CD4-positive, CD25-positive, alpha-beta regulatory T cell (primary cell): Measurements from ENCODE around the gene FAM32A. TPM values are rescaled to one million over a fixed set of nuclear protein-coding genes. Genes with fewer than 3 reads are reported as not detected.

Source experiments
- ATAC-seq, 2 donors: fragments of 150-1000 bp; cut with Tn5 transposase; one replicate each; pipeline ENCODE4 v1.10.0; 2021; ENCODE audit warnings: low read depth in 2 of 2, moderate number of reproducible peaks in 2 of 2, moderate library complexity in 1 of 2
- DNase-seq, 3 donors: peaks; one replicate each; pipeline versions ENCODE4 v3.0.0 to v3.0.0-alpha.2; 2012 to 2022; ENCODE audit warnings: mixed read lengths in 1 of 3
- H3K27ac ChIP-seq: one replicate; pipeline ENCODE4 v1.7.0; 2013; ENCODE audit warnings: mild to moderate bottlenecking, low read length; ENCODE audit not compliant: insufficient read depth, poor library complexity, severe bottlenecking
- H3K27me3 ChIP-seq: one replicate; pipeline ENCODE4 v1.7.0; 2013; ENCODE audit warnings: low read length; ENCODE audit not compliant: control insufficient read depth, insufficient read depth
- H3K36me3 ChIP-seq: one replicate; pipeline ENCODE4 v1.7.0; 2013; ENCODE audit warnings: mild to moderate bottlenecking, low read length, moderate library complexity; ENCODE audit not compliant: control insufficient read depth, insufficient read depth
- H3K4me1 ChIP-seq: 2 replicates; pipeline ENCODE4 v1.7.0; 2013; ENCODE audit warnings: mild to moderate bottlenecking, low read length; ENCODE audit not compliant: insufficient read depth, control insufficient read depth, poor library complexity, severe bottlenecking
- H3K4me3 ChIP-seq: one replicate; pipeline ENCODE4 v1.7.0; 2013; ENCODE audit warnings: low read depth, mild to moderate bottlenecking, low read length, moderate library complexity
- H3K9me3 ChIP-seq, 2 experiments: 1 replicate in 1 of 2; 2 replicates in 1 of 2; pipeline ENCODE4 v1.7.0; 2013; ENCODE audit warnings: low read length in 2 of 2, mild to moderate bottlenecking in 1 of 2, moderate library complexity in 1 of 2; ENCODE audit not compliant: control insufficient read depth in 2 of 2
- H3K27ac Mint-ChIP-seq, 3 donors: one replicate each; pipeline ENCODE4 v1.8.0; 2020 to 2022; ENCODE audit warnings: mild to moderate bottlenecking in 3 of 3, mixed read lengths in 3 of 3, moderate library complexity in 2 of 3
- H3K27me3 Mint-ChIP-seq: one replicate; pipeline ENCODE4 v1.8.0; 2022; ENCODE audit warnings: mild to moderate bottlenecking, mixed read lengths
- H3K36me3 Mint-ChIP-seq: one replicate; pipeline ENCODE4 v1.8.0; 2020; ENCODE audit warnings: mixed read lengths
- H3K4me1 Mint-ChIP-seq, 4 donors: one replicate each; pipeline ENCODE4 v1.8.0; 2020 to 2022; ENCODE audit warnings: mixed read lengths in 4 of 4, mild to moderate bottlenecking in 1 of 4
- H3K4me3 Mint-ChIP-seq, 4 donors: one replicate each; pipeline ENCODE4 v1.8.0; 2020 to 2022; ENCODE audit warnings: mild to moderate bottlenecking in 4 of 4, mixed read lengths in 4 of 4, moderate library complexity in 3 of 4
- H3K9me3 Mint-ChIP-seq, 7 donors: one replicate each; pipeline ENCODE4 v1.8.0; 2020 to 2022; ENCODE audit warnings: mixed read lengths in 7 of 7, mild to moderate bottlenecking in 3 of 7, moderate library complexity in 2 of 7
- polyA plus RNA-seq, 4 donors: library from polyadenylated mRNA; unstranded; fragments of 300-500 nt; fragmentation: Illumina TruSeq; gene quantifications; one replicate each; pipeline ENCODE4 v1.2.3, GENCODE V29; 2021
- total RNA-seq: library from RNA; stranded (reverse); gene quantifications from one replicate; pipeline ENCODE4 v1.2.3, GENCODE V29; 2022

Gene FAM32A
- total and polyA plus RNA-seq, 5 donors from 2014 or later, result 49.4 to 168 (median 154) TPM

DNA sequence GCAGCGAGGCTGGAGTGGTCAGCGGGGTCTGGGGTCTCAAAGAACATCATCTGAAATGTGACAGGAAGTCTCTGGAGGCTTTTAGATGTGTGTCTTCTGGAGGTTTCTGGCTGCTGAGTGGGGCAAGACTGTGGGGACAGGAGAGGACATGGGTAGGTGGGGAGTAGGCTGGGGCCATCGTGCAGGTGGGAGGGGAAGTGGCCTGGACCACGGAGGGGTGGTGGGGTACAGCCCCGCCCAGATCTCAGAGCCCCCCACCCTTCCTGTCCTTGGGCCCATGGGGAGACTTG is 18.7 kb downstream of the FAM32A start:
- DNase-seq, result no peak
- Histone ChIP-seq H3K9me3 (no peaks in the 10 kb centered on the region), H3K4me1 (peaks cover 11% of the 10 kb centered on the region), H3K27ac (no peak overlapping the region), H3K27me3 (no peaks in the 10 kb centered on the region), H3K4me3 (no peak overlapping the region), H3K36me3 (peaks cover 47% of the 10 kb centered on the region)
- Mint-ChIP-seq H3K4me1 (peaks cover 5 to 46% (median 29%) of the 10 kb centered on the region in 4 donors), H3K27me3 (no peaks in the 10 kb centered on the region), H3K36me3 (peaks cover 34% of the 10 kb centered on the region), H3K4me3 (no peak overlapping the region), H3K27ac (no peak overlapping the region), H3K9me3 (peaks cover 0 to 2% (median 0%) of the 10 kb centered on the region in 7 donors)
- ATAC-seq, result no peak

DNA sequence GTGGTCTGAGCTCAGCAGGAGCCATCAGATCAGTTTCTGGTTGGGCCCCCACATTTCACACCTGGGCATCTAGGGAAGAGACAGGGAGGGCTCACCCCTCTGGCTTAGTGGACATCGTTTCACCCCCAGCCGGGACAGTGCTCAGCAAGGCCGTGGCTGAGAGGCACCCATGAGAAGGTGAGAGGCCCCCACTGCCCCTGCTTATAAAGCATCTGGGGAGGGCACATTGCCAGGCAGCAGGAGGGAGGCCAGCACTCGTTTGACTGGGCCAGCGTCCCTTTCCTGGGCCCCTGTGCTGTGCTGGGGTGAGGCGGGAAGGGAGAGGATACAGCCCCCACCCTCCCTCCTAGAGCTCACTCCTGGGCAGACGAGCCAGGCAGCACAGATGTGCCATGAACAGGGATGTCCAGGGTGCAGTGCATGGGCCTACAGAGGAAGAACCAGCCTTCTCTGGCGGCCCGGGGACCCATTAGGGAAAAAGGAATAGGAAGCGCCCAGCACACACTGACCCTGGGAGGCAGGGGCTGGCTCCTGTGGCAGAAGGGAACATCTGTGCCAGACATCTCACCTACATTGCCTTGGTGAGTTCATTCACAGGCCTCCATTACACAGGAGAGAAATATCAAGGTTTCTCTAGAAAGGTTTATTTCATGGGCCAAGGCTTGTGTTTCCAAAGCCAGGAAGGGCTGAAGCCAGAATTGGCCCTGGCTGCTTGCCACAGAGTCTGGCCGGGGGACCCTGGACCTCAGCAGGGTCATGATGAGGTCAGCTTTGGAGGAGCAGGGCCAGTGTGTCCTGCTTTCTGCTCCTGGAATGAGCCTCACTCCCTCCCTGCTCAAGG is 20.2 kb downstream of the FAM32A start:
- Mint-ChIP-seq H3K27me3 (no peaks in the 10 kb centered on the region), H3K4me3 (no peak overlapping the region), H3K36me3 (peaks cover 41% of the 10 kb centered on the region), H3K27ac (no peak overlapping the region), H3K9me3 (peaks cover 0 to 2% (median 0%) of the 10 kb centered on the region in 7 donors), H3K4me1 (peaks cover 0 to 42% (median 24%) of the 10 kb centered on the region in 4 donors)
- Histone ChIP-seq H3K27me3 (no peaks in the 10 kb centered on the region), H3K36me3 (peaks cover 61% of the 10 kb centered on the region), H3K9me3 (no peaks in the 10 kb centered on the region), H3K27ac (no peak overlapping the region), H3K4me3 (no peak overlapping the region), H3K4me1 (no peaks in the 10 kb centered on the region)
- DNase-seq (no peak), ATAC-seq (no peak)

DNA sequence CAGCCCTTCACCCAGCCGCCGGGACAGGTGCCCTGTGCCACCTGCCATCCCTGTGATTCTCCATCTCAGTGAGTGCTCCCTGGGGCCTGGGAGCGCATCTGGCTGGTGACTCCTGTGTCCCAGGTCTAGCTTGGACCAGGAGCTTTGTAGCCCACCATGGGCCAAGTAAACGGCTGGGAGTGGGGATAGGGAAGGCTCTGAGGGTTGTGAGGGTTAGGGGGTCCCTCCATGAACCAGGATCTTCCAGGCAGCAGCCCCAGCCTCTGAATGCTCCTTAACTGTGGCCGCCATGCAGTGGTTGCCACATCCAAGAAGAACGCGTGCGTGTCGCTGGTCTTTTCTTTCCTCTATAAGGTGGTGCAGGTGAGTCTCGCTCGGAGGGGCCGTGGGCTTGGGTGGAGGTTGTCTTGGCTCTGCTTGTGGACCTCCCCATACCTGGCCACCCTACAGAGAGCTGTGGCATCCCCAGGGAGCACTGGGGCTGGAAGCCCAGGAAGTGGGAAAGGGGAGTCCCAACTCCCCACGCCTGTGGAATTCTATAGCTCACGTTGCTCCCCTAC is 20.9 kb downstream of the FAM32A start:
- Mint-ChIP-seq H3K4me3 (no peak overlapping the region), H3K4me1 (peaks cover 0 to 40% (median 22%) of the 10 kb centered on the region in 4 donors), H3K36me3 (peaks cover 43% of the 10 kb centered on the region), H3K27me3 (no peaks in the 10 kb centered on the region), H3K9me3 (no peaks in the 10 kb centered on the region), H3K27ac (peak overlapping the region in 2 of 3 donors; percentile 65 to 71)
- DNase-seq, result no peak
- no peaks in the 10 kb centered on the region for H3K4me1 ChIP-seq
- ATAC-seq, result no peak
- H3K27me3 ChIP-seq, result no peaks in the 10 kb centered on the region
- peaks cover 61% of the 10 kb centered on the region for H3K36me3 ChIP-seq
- H3K27ac ChIP-seq, result no peak overlapping the region
- H3K4me3 ChIP-seq, result no peak overlapping the region
- no peaks in the 10 kb centered on the region for H3K9me3 ChIP-seq

DNA sequence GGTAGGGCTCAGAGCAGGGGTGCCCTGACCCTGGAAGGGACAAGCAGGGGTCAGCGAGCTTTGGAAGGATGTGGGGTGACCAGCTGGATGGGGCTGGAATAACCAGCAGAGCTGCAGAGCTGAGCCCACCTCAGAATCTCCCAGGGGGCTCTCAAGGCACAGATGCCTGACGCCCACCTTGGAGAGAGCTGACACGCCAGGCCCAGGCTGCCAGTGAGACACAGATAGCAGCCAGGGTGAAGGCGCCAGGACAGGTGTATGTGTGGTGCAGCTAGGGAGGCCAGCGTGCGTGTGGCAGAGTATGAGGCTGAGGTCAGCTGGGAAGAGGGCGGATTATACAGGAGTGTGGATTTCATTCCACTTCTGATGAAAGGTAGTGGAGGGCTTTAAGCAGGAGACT is 21.4 kb downstream of the FAM32A start:
- Mint-ChIP-seq H3K27me3 (no peaks in the 10 kb centered on the region), H3K4me3 (no peak overlapping the region), H3K36me3 (peaks cover 46% of the 10 kb centered on the region), H3K27ac (peak overlapping the region in 2 of 3 donors; percentile 65 to 71), H3K4me1 (peaks cover 0 to 42% (median 20%) of the 10 kb centered on the region in 4 donors), H3K9me3 (no peaks in the 10 kb centered on the region)
- ATAC-seq (no peak), DNase-seq (no peak)
- Histone ChIP-seq H3K9me3 (no peaks in the 10 kb centered on the region), H3K27ac (no peak overlapping the region), H3K4me3 (no peak overlapping the region), H3K4me1 (no peaks in the 10 kb centered on the region), H3K36me3 (peaks cover 59% of the 10 kb centered on the region), H3K27me3 (no peaks in the 10 kb centered on the region)

DNA sequence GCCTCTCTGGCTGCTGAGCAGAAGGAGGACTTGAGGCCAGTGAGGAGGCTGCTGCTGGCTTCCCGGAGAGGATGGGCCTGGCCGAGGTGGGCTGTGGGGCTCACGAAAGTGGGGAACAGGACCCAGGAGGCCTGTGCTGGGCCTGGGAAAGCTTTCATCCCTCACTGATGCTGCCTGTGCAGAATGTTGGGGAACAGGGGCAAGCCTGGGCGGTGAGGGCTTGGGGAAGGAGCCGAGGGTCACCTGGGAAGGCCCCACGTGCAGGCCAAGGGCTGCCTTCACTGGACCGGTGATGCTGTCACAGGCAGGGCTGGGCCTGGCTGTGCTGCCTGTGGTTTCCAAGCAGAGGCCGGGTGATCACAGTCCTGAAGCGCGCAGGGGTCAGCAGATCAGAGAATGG is 21.9 kb downstream of the FAM32A start:
- Histone ChIP-seq H3K36me3 (peaks cover 55% of the 10 kb centered on the region), H3K9me3 (no peaks in the 10 kb centered on the region), H3K27ac (no peak overlapping the region), H3K27me3 (no peaks in the 10 kb centered on the region), H3K4me1 (peaks cover under 1% of the 10 kb centered on the region), H3K4me3 (no peak overlapping the region)
- no peak for DNase-seq
- no peak for ATAC-seq
- Mint-ChIP-seq H3K36me3 (peaks cover 50% of the 10 kb centered on the region), H3K4me1 (peaks cover 3 to 45% (median 22%) of the 10 kb centered on the region in 4 donors), H3K9me3 (peaks cover 0 to 2% (median 0%) of the 10 kb centered on the region in 7 donors), H3K27ac (peak overlapping the region in 1 of 3 donors; percentile 71), H3K4me3 (no peak overlapping the region), H3K27me3 (no peaks in the 10 kb centered on the region)

DNA sequence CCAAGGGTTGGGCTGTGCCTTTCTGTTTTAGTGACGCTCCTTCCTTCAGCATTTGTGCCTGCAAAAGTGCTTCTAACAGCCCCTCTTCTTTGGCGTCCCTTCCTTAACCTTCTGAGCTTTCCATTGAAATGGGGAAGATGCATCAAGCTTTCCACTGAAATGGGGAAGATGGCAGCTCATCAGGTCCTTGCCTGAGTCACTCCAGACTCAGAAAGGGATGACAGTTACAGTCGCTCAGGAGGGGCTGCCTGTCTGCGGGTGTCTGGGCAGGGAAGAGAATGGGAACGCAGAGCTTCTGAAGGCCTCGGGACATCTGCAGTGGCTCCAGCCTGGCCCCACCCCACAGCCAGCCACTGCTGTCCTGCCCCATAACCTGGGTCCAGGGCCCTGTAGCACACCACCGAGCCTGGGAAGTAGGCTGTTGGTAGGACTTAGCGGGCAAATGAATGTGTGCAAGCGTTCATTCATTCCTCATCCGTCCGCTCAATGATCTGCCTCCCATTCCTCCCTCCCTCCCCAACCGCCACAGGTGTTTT is 22.3 kb downstream of the FAM32A start:
- H3K9me3 Mint-ChIP-seq, result peaks cover 0 to 2% (median 0%) of the 10 kb centered on the region in 7 donors
- peaks cover 8 to 47% (median 24%) of the 10 kb centered on the region in 4 donors for H3K4me1 Mint-ChIP-seq
- no peak overlapping the region for H3K4me3 Mint-ChIP-seq
- DNase-seq, result no peak
- Histone ChIP-seq H3K27ac (no peak overlapping the region), H3K4me1 (peaks cover 4% of the 10 kb centered on the region), H3K4me3 (no peak overlapping the region), H3K27me3 (no peaks in the 10 kb centered on the region), H3K36me3 (peaks cover 50% of the 10 kb centered on the region), H3K9me3 (no peaks in the 10 kb centered on the region)
- H3K27ac Mint-ChIP-seq, result no peak overlapping the region
- ATAC-seq, result no peak
- peaks cover 51% of the 10 kb centered on the region for H3K36me3 Mint-ChIP-seq
- no peaks in the 10 kb centered on the region for H3K27me3 Mint-ChIP-seq

DNA sequence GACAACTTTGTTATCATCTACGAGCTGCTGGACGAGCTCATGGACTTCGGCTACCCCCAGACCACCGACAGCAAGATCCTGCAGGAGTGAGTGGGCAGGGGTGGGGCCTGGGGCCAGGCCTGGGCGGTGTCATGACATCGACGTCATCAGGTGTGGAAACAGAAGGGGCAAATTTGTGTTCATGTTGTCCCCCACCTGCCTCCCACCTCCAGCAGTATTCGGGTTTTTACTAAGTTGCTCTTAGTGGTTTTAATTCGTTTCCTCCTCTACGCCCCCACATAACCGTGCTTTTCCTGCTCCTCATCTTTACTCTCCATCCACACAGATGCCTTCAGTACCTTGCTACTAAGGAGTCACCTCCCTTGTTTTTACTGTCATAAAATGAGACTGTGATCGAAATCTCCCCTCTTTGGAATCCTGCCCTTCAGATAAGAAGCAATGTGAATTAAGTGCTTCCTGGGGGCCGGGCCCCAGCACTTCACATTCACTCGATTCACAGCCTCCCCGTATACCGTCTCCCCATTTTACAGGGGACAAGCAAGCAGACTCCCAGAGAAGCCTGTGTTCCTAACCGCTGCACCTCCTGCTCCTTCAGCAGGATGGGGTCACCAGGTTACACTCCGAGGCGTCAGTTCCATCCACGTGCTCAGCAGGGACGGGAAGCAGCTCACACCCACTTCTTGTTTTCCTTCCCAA is 23.0 kb downstream of the FAM32A start:
- Histone ChIP-seq H3K4me1 (peaks cover 4% of the 10 kb centered on the region), H3K4me3 (no peak overlapping the region), H3K27ac (no peak overlapping the region), H3K9me3 (no peaks in the 10 kb centered on the region), H3K27me3 (no peaks in the 10 kb centered on the region), H3K36me3 (peaks cover 44% of the 10 kb centered on the region)
- DNase-seq (no peak), ATAC-seq (no peak)
- Mint-ChIP-seq H3K4me3 (peak overlapping the region in 1 of 4 donors; percentile 84), H3K27me3 (no peaks in the 10 kb centered on the region), H3K9me3 (peaks cover 0 to 2% (median 0%) of the 10 kb centered on the region in 7 donors), H3K4me1 (peaks cover 14 to 50% (median 27%) of the 10 kb centered on the region in 4 donors), H3K27ac (peak overlapping the region; percentile 75 to 94 (median 84)), H3K36me3 (peaks cover 51% of the 10 kb centered on the region)
